IMR-90 (cell line): ENCODE results near the gene DDHD1. TPM values are rescaled to one million over a fixed set of nuclear protein-coding genes. Genes with fewer than 3 reads are reported as not detected.

Experiments
- ATAC-seq: fragments of 200-7000 bp; cut with Tn5 transposase; 2 replicates; pipeline ENCODE4 v1.9.1; 2020; ENCODE audit warnings: low read depth, mild to moderate bottlenecking, moderate library complexity
- BruUV-seq: library from RNA; stranded (reverse); fragments of 400-500 nt; replicated peaks from 2 replicates; lab custom pipeline; 2021; lab: Mats Ljungman, UMichigan
- CTCF ChIA-PET: fragments of 300-600 bp; formaldehyde crosslinking; extraction: SDS; loops from one replicate; lab custom pipeline; 2021; ENCODE audit warnings: antibody characterized with exemption; lab: Yijun Ruan, JAX
- POLR2A ChIA-PET: fragments of 300-600 bp; sonication (Branson Sonifier 250); formaldehyde crosslinking; loops from one replicate; lab custom pipeline; 2022; ENCODE audit warnings: antibody characterized with exemption; ENCODE audit not compliant: unreplicated experiment; lab: Charles Lee
- DNase-seq: peaks from one replicate; pipeline ENCODE4 v3.0.0; 2013
- H2AFZ ChIP-seq: replicated peaks from 2 replicates; pipeline ENCODE3; 2013; ENCODE audit warnings: low read length, mild to moderate bottlenecking; ENCODE audit not compliant: poor library complexity
- H2AK5ac ChIP-seq: 2 replicates; pipeline ENCODE4 v1.6.1; 2013; ENCODE audit warnings: low read depth, low read length, inconsistent platforms
- H2AK9ac ChIP-seq: replicated peaks from 2 replicates; pipeline ENCODE3; 2013; ENCODE audit warnings: mild to moderate bottlenecking, low read depth, low read length, moderate library complexity; ENCODE audit not compliant: poor library complexity
- H2BK120ac ChIP-seq: 2 replicates; pipeline ENCODE4 v1.6.1; 2013; ENCODE audit warnings: low read depth, low read length, inconsistent platforms
- H2BK15ac ChIP-seq: 3 replicates; pipeline ENCODE4 v1.6.1; 2013; ENCODE audit warnings: low read depth, low read length, inconsistent platforms
- H2BK20ac ChIP-seq: 2 replicates; pipeline ENCODE4 v1.6.1; 2013; ENCODE audit warnings: low read depth, mild to moderate bottlenecking, inconsistent platforms, low read length, moderate library complexity
- H2BK5ac ChIP-seq: 2 replicates; pipeline ENCODE4 v1.6.1; 2013; ENCODE audit warnings: mild to moderate bottlenecking, low read depth, low read length, inconsistent platforms; ENCODE audit not compliant: poor library complexity, severe bottlenecking
- H3K14ac ChIP-seq: replicated peaks from 2 replicates; pipeline ENCODE4 v1.6.1; 2013; ENCODE audit warnings: low read depth, low read length, inconsistent platforms
- H3K18ac ChIP-seq: 2 replicates; pipeline ENCODE4 v1.6.1; 2013; ENCODE audit warnings: low read depth, low read length, control low read depth
- H3K23ac ChIP-seq: 2 replicates; pipeline ENCODE4 v1.6.1; 2013; ENCODE audit warnings: low read depth, low read length, inconsistent platforms
- H3K27ac ChIP-seq: 2 replicates; pipeline ENCODE4 v1.5.1; 2013; ENCODE audit warnings: mild to moderate bottlenecking, control low read depth, low read length; ENCODE audit not compliant: insufficient read depth
- H3K27me3 ChIP-seq: 2 replicates; pipeline ENCODE4 v1.6.1; 2013; ENCODE audit warnings: low read length; ENCODE audit not compliant: control insufficient read depth, insufficient read depth
- H3K36me3 ChIP-seq: 2 replicates; pipeline ENCODE4 v1.6.1; 2013; ENCODE audit warnings: low read length, mixed read lengths; ENCODE audit not compliant: control insufficient read depth, insufficient read depth
- H3K4ac ChIP-seq: 2 replicates; pipeline ENCODE4 v1.6.1; 2013; ENCODE audit warnings: low read depth, low read length, inconsistent platforms
- H3K4me1 ChIP-seq: 2 replicates; pipeline ENCODE4 v1.6.1; 2013; ENCODE audit warnings: low read length, mixed read lengths; ENCODE audit not compliant: control insufficient read depth, insufficient read depth
- H3K4me2 ChIP-seq: 2 replicates; pipeline ENCODE4 v1.6.1; 2013; ENCODE audit warnings: low read depth, mild to moderate bottlenecking, control low read depth, low read length, moderate library complexity
- H3K4me3 ChIP-seq: 2 replicates; pipeline ENCODE4 v1.5.1; 2013; ENCODE audit warnings: low read depth, mild to moderate bottlenecking, control low read depth, low read length, moderate library complexity; ENCODE audit not compliant: insufficient read depth
- H3K56ac ChIP-seq: 2 replicates; pipeline ENCODE4 v1.6.1; 2013; ENCODE audit warnings: low read length, inconsistent platforms; ENCODE audit not compliant: insufficient read depth; ENCODE audit errors: extremely low read depth
- H3K79me1 ChIP-seq, 2 experiments: 2 replicates each; pipeline ENCODE4 v1.6.1; 2013; ENCODE audit warnings: low read length in 2 of 2, inconsistent platforms in 1 of 2, low read depth in 1 of 2
- H3K9ac ChIP-seq: 2 replicates; pipeline ENCODE4 v1.6.1; 2013; ENCODE audit warnings: low read depth, low read length, control low read depth
- H3K9me1 ChIP-seq: 2 replicates; pipeline ENCODE4 v1.6.1; 2013; ENCODE audit warnings: low read length, inconsistent platforms; ENCODE audit not compliant: insufficient read depth
- H3K9me3 ChIP-seq: 2 replicates; pipeline ENCODE4 v1.6.1; 2013; ENCODE audit warnings: low read length; ENCODE audit not compliant: control insufficient read depth, insufficient read depth
- H4K20me1 ChIP-seq: 2 replicates; pipeline ENCODE4 v1.6.1; 2013; ENCODE audit warnings: low read length, inconsistent platforms; ENCODE audit not compliant: insufficient read depth
- H4K5ac ChIP-seq: 2 replicates; pipeline ENCODE4 v1.6.1; 2013; ENCODE audit warnings: mild to moderate bottlenecking, low read depth, low read length, control low read depth
- H4K8ac ChIP-seq, 2 experiments: 2 replicates each; pipeline ENCODE4 v1.6.1; 2013; ENCODE audit warnings: low read depth in 2 of 2, low read length in 2 of 2, control low read depth in 1 of 2, inconsistent platforms in 1 of 2
- H4K91ac ChIP-seq: 2 replicates; pipeline ENCODE4 v1.6.1; 2013; ENCODE audit warnings: low read depth, low read length, inconsistent platforms; ENCODE audit not compliant: insufficient read depth
- BHLHE40 ChIP-seq: fragments of 150-350 bp; IDR thresholded peaks from 2 replicates; pipeline ENCODE4 v1.6.1; 2016; ENCODE audit warnings: mild to moderate bottlenecking, low read depth, low read length
- CEBPB ChIP-seq: IDR thresholded peaks from 2 replicates; pipeline ENCODE4 v1.6.1; 2012; ENCODE audit warnings: low read depth, low read length, improper control_type of control experiment
- CHD1 ChIP-seq: IDR thresholded peaks from 2 replicates; pipeline ENCODE4 v1.6.1; 2012; ENCODE audit warnings: low read depth, low read length, improper control_type of control experiment
- CTCF ChIP-seq: conservative IDR thresholded peaks from 2 replicates; pipeline ENCODE4 v1.5.1; 2012; ENCODE audit warnings: mild to moderate bottlenecking, low read depth, low read length, improper control_type of control experiment
- ELK1 ChIP-seq: fragments of 150-350 bp; IDR thresholded peaks from 2 replicates; pipeline ENCODE4 v1.6.1; 2016; ENCODE audit warnings: low read depth, mild to moderate bottlenecking, low read length, moderate library complexity, borderline replicate concordance
- FOS ChIP-seq: fragments of 150-350 bp; IDR thresholded peaks from 2 replicates; pipeline ENCODE4 v1.6.1; 2016; ENCODE audit warnings: low read depth, low read length
- MAFK ChIP-seq: IDR thresholded peaks from 2 replicates; pipeline ENCODE4 v1.6.1; 2012; ENCODE audit warnings: low read depth, low read length, improper control_type of control experiment
- MAZ ChIP-seq: IDR thresholded peaks from 2 replicates; pipeline ENCODE4 v1.6.1; 2012; ENCODE audit warnings: low read depth, mild to moderate bottlenecking, low read length, improper control_type of control experiment, moderate library complexity, borderline replicate concordance
- MXI1 ChIP-seq: IDR thresholded peaks from 2 replicates; pipeline ENCODE4 v1.6.1; 2012; ENCODE audit warnings: low read depth, mild to moderate bottlenecking, low read length, moderate library complexity, borderline replicate concordance
- NFE2L2 ChIP-seq: fragments of 150-350 bp; IDR thresholded peaks from 2 replicates; pipeline ENCODE4 v1.6.1; 2016; ENCODE audit warnings: low read depth, mild to moderate bottlenecking, low read length
- POLR2A ChIP-seq: IDR thresholded peaks from 2 replicates; pipeline ENCODE4 v1.6.1; 2012; ENCODE audit warnings: mild to moderate bottlenecking, low read depth, low read length
- RAD21 ChIP-seq: IDR thresholded peaks from 2 replicates; pipeline ENCODE4 v1.6.1; 2012; ENCODE audit warnings: low read length, improper control_type of control experiment
- RCOR1 ChIP-seq: IDR thresholded peaks from 2 replicates; pipeline ENCODE4 v1.6.1; 2012; ENCODE audit warnings: mild to moderate bottlenecking, low read length, improper control_type of control experiment; ENCODE audit not compliant: insufficient replicate concordance
- RFX5 ChIP-seq: IDR thresholded peaks from 2 replicates; pipeline ENCODE4 v1.8.0; 2012; ENCODE audit warnings: low read depth, mild to moderate bottlenecking, low read length, moderate library complexity
- SMC3 ChIP-seq: fragments of 150-350 bp; IDR thresholded peaks from 2 replicates; pipeline ENCODE4 v1.6.1; 2016; ENCODE audit warnings: low read depth, mild to moderate bottlenecking, antibody characterized with exemption, low read length, moderate library complexity
- USF2 ChIP-seq: fragments of 150-350 bp; IDR thresholded peaks from 2 replicates; pipeline ENCODE4 v1.6.1; 2017; ENCODE audit warnings: mild to moderate bottlenecking, antibody characterized with exemption, low read length, low read depth
- WGBS, 2 experiments: methylation state at CpG; one replicate each; pipeline versions ENCODE4 v1.1.5 to v1.1.7; 2013; ENCODE audit warnings: missing lambda C conversion rate in 2 of 2; ENCODE audit not compliant: insufficient read length in 1 of 2; ENCODE audit errors: extremely low coverage in 2 of 2; 5-methylcytosine and 5-hydroxymethylcytosine counted together
- dilution Hi-C: fragments of 300-500 bp; cut with HindIII; formaldehyde crosslinking; loops from one replicate; pipeline ENCODE4 v1.14.3; 2018; ENCODE audit warnings: low sequenced_read_pairs; ENCODE audit not compliant: unreplicated experiment
- in situ Hi-C: fragments of 300-500 bp; cut with MboI; formaldehyde crosslinking; loops from 3 replicates; pipeline ENCODE4 v1.14.3; 2019; ENCODE audit warnings: low sequenced_read_pairs, inconsistent platforms, mixed read lengths
- intact Hi-C: fragments of 100-400 bp; cut with micrococcal nuclease; formaldehyde crosslinking; loops from 2 replicates; pipeline ENCODE4 v1.10.0; 2022
- polyA plus RNA-seq, 3 experiments: library from polyadenylated mRNA; depleted of rRNA; stranded (reverse); fragments of >200 nt; gene quantifications; 2 replicates each; pipeline ENCODE4 v1.2.3, GENCODE V29; 2012; ENCODE audit warnings: low replicate concordance in 1 of 3
- total RNA-seq: library from RNA; depleted of rRNA; stranded (reverse); fragments of >200 nt; gene quantifications from 2 replicates; pipeline ENCODE4 v1.2.3, GENCODE V29; 2012

The DDHD1 gene
- total and polyA plus RNA-seq, 2 of the 4 experiments (the other 2 are of a cell fraction): 4.5 to 9.0 TPM

- CTCF ChIA-PET: no interaction called here
- Histone ChIP-seq H3K4ac (no peak overlapping the region), H3K18ac (no peak overlapping the region), H4K8ac (no peak overlapping the region), H3K4me2 (no peak overlapping the region), H3K27ac (no peak overlapping the region), H2AK9ac (no peak overlapping the region), H3K4me1 (no peaks in the 10 kb centered on the region), H2BK120ac (no peak overlapping the region), H4K20me1 (no peaks in the 10 kb centered on the region), H2BK15ac (no peak overlapping the region), H4K5ac (no peak overlapping the region), H2BK20ac (no peak overlapping the region), H3K36me3 (no peaks in the 10 kb centered on the region), H3K79me1 (no peaks in the 10 kb centered on the region), H3K4me3 (no peak overlapping the region), H3K9ac (no peak overlapping the region), H3K56ac (no peak overlapping the region), H2AFZ (no peak overlapping the region), H3K9me1 (no peaks in the 10 kb centered on the region), H2BK5ac (no peak overlapping the region), H3K14ac (no peak overlapping the region), H4K91ac (no peak overlapping the region), H3K23ac (no peak overlapping the region), H3K9me3 (no peaks in the 10 kb centered on the region), H2AK5ac (no peak overlapping the region), H3K27me3 (no peaks in the 10 kb centered on the region)
- intact Hi-C loops: no loop called here
- BruUV-seq: no TSS peak
- in situ Hi-C loops: no loop called here
- no peak for DNase-seq
- TF ChIP-seq POLR2A (no peak), MAZ (no peak), BHLHE40 (no peak), SMC3 (no peak), CTCF (no peak), CHD1 (no peak), RAD21 (no peak), NFE2L2 (no peak), RFX5 (no peak), MAFK (no peak), USF2 (no peak), MXI1 (no peak), ELK1 (no peak), FOS (no peak), CEBPB (no peak), RCOR1 (no peak)
- POLR2A ChIA-PET: no interaction called here
- WGBS, 2 experiments: 60% methylated on average over 1 of the region's 3 CpGs; no CpG with 5 or more reads in 1 of the 2 experiments
- dilution Hi-C loops: no loop called here
- no peak for ATAC-seq
These were observed 165.6 kb downstream of the DDHD1 start for GRCh38 chr14:52987514-52987913.
